Thoracic aorta (tissue), 2 donors: ENCODE measurements around the gene RFX5. TPM values are rescaled to one million over a fixed set of nuclear protein-coding genes. Genes with fewer than 3 reads are reported as not detected.

Source experiments
- ATAC-seq: fragments of 150-250 bp; one replicate; pipeline ENCODE4 v1.8.0; 2017; ENCODE audit warnings: low read depth; ENCODE audit not compliant: insufficient number of reproducible peaks, low FRiP score
- DNase-seq: peaks from one replicate; pipeline ENCODE4 v3.0.0-alpha.2; 2020; ENCODE audit warnings: low spot score
- H3K27ac ChIP-seq, 2 donors: fragments of 200-600 bp; sonication (generic); 1 replicate in 1 of 2; 2 replicates in 1 of 2; pipeline ENCODE4 v1.5.1; 2016; ENCODE audit warnings: mild to moderate bottlenecking in 2 of 2, moderate library complexity in 2 of 2
- H3K27me3 ChIP-seq: fragments of 200-600 bp; sonication (generic); replicated peaks from 2 replicates; pipeline ENCODE4 v1.6.0; 2016; ENCODE audit warnings: mild to moderate bottlenecking; ENCODE audit not compliant: insufficient read depth
- H3K36me3 ChIP-seq: fragments of 200-600 bp; sonication (generic); one replicate; pipeline ENCODE4 v1.5.1; 2016
- H3K4me1 ChIP-seq, 2 donors: fragments of 200-600 bp; sonication (generic); 1 replicate in 1 of 2; 2 replicates in 1 of 2; pipeline versions ENCODE4 v1.5.1 to v1.6.0; 2016; ENCODE audit warnings: low read depth in 2 of 2, mild to moderate bottlenecking in 1 of 2; ENCODE audit not compliant: control insufficient read depth in 1 of 2
- H3K4me3 ChIP-seq: fragments of 200-600 bp; sonication (generic); 2 replicates; pipeline ENCODE4 v1.5.1; 2016; ENCODE audit warnings: mild to moderate bottlenecking
- H3K9me3 ChIP-seq: fragments of 200-600 bp; sonication (generic); 2 replicates; pipeline ENCODE4 v1.5.1; 2016
- total RNA-seq, 2 donors: library from RNA; depleted of rRNA; stranded (reverse); fragments of >200 nt; gene quantifications; one replicate each; pipeline versions ENCODE4 v1.1.0 to v1.2.3, GENCODE V29; 2016
- TF ChIP-seq, protein P1 (sequence below): fragments of 200-600 bp; sonication (generic); IDR thresholded peaks from one replicate; pipeline ENCODE4 v1.5.1; 2019; ENCODE audit warnings: antibody characterized with exemption

The RFX5 gene
- total RNA-seq, 2 donors from 2014 or later, result 49.3 to 51.7 TPM

DNA sequence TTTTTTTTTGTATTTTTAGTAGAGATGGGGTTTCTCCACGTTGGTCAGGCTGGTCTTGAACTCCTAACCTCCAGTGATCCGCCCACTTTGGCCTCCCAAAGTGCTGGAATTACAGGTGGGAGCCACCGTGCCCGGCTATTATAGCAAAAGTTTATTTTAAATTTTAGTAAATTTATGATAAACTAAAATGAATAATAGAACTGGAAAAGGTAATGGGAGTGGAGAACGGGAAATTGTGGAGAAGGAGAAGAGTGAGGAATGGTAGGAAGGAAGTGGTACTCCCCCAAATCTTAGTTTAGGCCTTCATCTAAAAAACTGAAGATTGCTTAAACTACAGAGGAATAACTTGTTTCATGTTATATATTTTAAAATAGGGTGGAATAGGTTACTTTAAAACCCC lies 12.2 kb downstream of the RFX5 start:
- Histone ChIP-seq H3K36me3 (no peaks in the 10 kb centered on the region), H3K9me3 (no peaks in the 10 kb centered on the region), H3K4me1 (no peaks in the 10 kb centered on the region), H3K27ac (no peak overlapping the region), H3K4me3 (no peak overlapping the region), H3K27me3 (no peaks in the 10 kb centered on the region)
- ATAC-seq (no peak), DNase-seq (no peak)
- TF ChIP-seq, protein P1, sequence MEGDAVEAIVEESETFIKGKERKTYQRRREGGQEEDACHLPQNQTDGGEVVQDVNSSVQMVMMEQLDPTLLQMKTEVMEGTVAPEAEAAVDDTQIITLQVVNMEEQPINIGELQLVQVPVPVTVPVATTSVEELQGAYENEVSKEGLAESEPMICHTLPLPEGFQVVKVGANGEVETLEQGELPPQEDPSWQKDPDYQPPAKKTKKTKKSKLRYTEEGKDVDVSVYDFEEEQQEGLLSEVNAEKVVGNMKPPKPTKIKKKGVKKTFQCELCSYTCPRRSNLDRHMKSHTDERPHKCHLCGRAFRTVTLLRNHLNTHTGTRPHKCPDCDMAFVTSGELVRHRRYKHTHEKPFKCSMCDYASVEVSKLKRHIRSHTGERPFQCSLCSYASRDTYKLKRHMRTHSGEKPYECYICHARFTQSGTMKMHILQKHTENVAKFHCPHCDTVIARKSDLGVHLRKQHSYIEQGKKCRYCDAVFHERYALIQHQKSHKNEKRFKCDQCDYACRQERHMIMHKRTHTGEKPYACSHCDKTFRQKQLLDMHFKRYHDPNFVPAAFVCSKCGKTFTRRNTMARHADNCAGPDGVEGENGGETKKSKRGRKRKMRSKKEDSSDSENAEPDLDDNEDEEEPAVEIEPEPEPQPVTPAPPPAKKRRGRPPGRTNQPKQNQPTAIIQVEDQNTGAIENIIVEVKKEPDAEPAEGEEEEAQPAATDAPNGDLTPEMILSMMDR, result no peak

- Histone ChIP-seq H3K27me3 (no peaks in the 10 kb centered on the region), H3K4me1 (peaks cover 18 to 37% of the 10 kb centered on the region in 2 donors), H3K4me3 (peak overlapping the region; percentile 87), H3K36me3 (peaks cover 8% of the 10 kb centered on the region), H3K9me3 (no peaks in the 10 kb centered on the region), H3K27ac (peak overlapping the region; percentile 91 to 96)
- ATAC-seq (peak; percentile 12), DNase-seq (no peak)
- TF ChIP-seq, protein P1, result no peak
Observed at GRCh38 chr1:151327903-151328674, 19.0 kb downstream of the RFX5 start.

DNA sequence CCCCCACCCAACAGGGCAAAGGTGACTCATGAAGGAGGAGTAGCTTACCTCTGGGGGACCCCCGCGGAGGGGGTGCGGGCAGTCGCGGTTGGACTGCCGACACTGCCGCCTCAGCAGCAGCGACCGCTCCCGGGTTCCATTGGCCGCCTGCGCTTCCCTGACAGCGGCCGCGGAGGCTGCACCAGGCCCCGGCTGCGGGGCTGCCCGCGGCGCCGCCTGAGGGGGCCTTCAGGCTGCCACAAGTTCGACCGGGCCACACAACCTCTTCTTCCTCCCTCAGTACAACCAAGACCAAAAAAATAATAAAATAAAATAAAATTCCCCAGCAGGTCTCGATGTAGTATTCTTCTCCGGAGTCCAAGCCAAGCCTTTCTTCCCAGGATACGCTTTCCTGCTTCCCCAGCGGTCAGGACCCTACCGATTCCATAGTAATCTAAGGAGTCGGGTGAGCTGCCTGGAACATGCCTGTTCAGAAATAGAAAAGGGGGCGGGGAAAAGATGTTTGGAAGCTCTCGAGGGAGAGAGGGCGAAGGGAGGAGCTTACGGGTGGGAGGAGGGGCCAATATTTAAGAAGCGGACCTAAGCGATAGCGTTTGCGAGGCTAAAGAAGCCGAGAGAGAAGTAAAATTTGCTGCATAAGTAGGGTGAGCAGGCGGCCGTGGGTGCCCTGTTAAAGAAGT lies 19.7 kb downstream of the RFX5 start, which contains the start of gene PI4KB:
PI4KB (minus strand) TSS at position 194 of the 680 bp plus-strand sequence. CDS start 10,935 bp downstream, outside the sequence.
- Histone ChIP-seq H3K4me1 (peaks cover 18 to 37% of the 10 kb centered on the region in 2 donors), H3K4me3 (peak within 1 kb of the TSS; percentile 87), H3K9me3 (no peaks in the 10 kb centered on the region), H3K27me3 (no peaks in the 10 kb centered on the region), H3K27ac (peak within 1 kb of the TSS; percentile 91 to 96), H3K36me3 (peaks cover 13% of the 10 kb centered on the region)
- peak; percentile 83 for DNase-seq
- peak; percentile 100 for ATAC-seq
- TF ChIP-seq, protein P1, result no peak

GRCh38 chr1:151326619-151327222 lies 20.3 kb downstream of the RFX5 start:
- Histone ChIP-seq H3K4me3 (peak overlapping the region; percentile 87), H3K9me3 (no peaks in the 10 kb centered on the region), H3K4me1 (peaks cover 18 to 37% of the 10 kb centered on the region in 2 donors), H3K36me3 (peaks cover 16% of the 10 kb centered on the region), H3K27me3 (no peaks in the 10 kb centered on the region), H3K27ac (peak overlapping the region; percentile 91 to 96)
- ATAC-seq (no peak), DNase-seq (no peak)
- TF ChIP-seq, protein P1, result no peak
